Right forelimb (tissue), 1 donor: ENCODE results near the gene S100PBP.

Source experiments
- DNase-seq: peaks from one replicate; pipeline ENCODE4 v3.0.0-alpha.2; 2018

Gene S100PBP

GRCh38 chr1:32817159-32817814 is at the start of gene S100PBP, which contains the start of gene YARS1:
Gene S100PBP, plus strand, starts transcription at chr1:32817653. Its CDS starts 8,447 bp downstream, at chr1:32826100.
Gene YARS1, minus strand, starts transcription at chr1:32817358. Its CDS starts 114 bp downstream, at chr1:32817244.
- peak; percentile 100 for DNase-seq

GRCh38 chr1:32768110-32768850 is 49.2 kb upstream of the S100PBP start:
- no peak for DNase-seq

- DNase-seq: no peak
Measured at GRCh38 chr1:32769524-32770220, 47.8 kb upstream of the S100PBP start.

DNA sequence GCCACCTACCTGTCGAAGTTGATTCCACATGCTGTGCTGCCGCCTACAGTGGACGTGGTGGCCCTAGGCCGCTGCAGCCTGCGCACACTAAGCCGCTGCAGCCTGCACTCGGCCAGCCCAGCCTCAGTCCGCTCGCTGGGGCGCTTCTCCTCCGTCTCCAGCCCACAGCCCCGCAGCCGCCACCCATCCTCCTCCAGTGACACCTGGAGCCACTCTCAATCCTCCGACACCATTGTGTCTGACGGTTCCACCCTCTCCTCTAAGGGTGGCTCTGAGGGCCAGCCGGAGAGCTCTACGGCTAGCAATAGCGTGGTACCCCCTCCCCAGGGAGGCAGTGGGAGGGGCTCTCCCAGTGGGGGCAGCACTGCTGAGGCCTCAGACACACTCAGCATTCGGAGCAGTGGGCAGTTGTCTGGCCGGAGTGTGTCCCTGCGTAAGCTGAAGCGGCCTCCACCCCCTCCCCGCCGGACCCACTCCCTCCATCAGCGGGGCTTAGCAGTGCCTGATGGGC is 47.2 kb upstream of the S100PBP start:
- no peak for DNase-seq

GRCh38 chr1:32770741-32771548 is 46.5 kb upstream of the S100PBP start:
- DNase-seq: no peak

DNA sequence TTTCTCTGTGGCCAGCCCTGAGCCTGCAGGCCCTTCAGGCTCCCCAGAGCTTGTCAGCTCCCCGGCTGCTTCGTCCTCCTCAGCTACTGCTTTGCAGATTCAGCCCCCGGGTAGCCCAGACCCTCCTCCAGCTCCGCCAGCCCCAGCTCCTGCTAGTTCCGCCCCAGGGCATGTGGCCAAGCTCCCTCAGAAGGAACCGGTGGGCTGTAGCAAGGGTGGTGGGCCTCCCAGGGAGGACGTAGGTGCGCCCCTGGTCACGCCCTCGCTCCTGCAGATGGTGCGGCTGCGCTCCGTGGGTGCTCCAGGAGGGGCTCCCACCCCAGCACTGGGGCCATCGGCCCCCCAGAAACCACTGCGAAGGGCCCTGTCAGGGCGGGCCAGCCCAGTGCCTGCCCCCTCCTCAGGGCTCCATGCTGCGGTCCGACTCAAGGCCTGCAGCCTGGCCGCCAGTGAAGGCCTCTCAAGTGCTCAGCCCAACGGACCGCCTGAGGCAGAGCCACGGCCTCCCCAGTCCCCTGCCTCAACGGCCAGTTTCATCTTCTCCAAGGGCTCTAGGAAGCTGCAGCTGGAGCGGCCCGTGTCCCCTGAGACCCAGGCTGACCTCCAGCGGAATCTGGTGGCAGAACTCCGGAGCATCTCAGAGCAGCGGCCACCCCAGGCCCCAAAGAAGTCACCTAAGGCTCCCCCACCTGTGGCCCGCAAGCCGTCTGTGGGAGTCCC is 45.7 kb upstream of the S100PBP start:
- no peak for DNase-seq

- DNase-seq: no peak
Measured at GRCh38 chr1:32772281-32773017, 45.0 kb upstream of the S100PBP start.

- DNase-seq: peak; percentile 85
Measured at GRCh38 chr1:32773018-32773763, 44.3 kb upstream of the S100PBP start.

DNA sequence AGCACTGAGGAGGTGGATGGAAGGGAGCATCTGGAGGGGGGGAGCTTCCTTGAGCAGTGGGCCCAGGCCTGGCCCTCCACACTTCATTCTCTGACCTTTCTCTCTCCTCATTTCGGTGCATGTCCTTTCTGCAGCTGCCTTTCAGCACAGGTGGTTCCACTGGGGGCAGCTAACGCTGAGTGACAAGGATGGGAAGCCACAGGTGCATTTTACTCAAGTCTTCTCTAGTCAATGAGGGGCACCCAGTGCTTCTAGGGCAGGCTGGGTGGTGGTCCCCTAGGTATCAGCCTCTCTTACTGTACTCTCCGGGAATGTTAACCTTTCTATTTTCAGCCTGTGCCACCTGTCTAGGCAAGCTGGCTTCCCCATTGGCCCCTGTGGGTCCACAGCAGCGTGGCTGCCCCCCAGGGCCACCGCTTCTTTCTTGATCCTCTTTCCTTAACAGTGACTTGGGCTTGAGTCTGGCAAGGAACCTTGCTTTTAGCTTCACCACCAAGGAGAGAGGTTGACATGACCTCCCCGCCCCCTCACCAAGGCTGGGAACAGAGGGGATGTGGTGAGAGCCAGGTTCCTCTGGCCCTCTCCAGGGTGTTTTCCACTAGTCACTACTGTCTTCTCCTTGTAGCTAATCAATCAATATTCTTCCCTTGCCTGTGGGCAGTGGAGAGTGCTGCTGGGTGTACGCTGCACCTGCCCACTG is 43.5 kb upstream of the S100PBP start:
- DNase-seq: no peak

DNA sequence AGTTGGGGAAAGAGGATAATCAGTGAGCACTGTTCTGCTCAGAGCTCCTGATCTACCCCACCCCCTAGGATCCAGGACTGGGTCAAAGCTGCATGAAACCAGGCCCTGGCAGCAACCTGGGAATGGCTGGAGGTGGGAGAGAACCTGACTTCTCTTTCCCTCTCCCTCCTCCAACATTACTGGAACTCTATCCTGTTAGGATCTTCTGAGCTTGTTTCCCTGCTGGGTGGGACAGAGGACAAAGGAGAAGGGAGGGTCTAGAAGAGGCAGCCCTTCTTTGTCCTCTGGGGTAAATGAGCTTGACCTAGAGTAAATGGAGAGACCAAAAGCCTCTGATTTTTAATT is 43.0 kb upstream of the S100PBP start:
- DNase-seq: no peak

DNA sequence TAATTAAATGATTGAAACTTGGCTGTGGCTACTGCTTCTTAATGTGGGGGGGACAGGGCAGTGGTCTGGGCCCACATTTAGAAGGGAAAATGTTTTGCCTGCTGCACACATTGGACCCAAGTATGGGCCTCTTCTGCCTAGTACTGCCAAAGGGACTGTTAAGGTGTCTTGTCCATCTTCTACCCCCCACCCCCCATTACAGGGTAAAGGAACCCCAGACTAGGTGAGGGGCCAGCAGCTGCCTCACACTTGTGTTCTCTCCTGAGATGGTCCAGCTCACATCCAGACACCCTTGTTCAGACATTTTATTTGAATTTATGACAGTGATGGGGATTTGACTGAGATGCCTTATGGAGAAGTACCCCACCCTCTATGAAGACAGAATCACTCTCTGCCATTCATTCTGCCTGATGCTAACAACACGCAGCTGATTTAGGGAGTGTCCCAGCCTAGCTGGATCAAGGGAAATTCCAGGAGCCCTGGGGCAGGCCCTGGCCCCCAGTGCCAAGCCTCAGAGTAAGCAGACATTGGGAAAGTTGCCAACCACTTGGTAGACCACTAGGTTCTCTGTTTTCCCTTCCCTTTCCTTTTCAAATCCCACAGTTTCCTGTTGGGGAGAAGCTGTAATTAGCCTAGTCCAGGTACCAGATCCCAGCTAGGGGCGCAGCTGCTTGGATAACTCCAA is 42.4 kb upstream of the S100PBP start:
- DNase-seq: no peak

GRCh38 chr1:32775640-32776337 is 41.7 kb upstream of the S100PBP start:
- no peak for DNase-seq

GRCh38 chr1:32779242-32779641 is 38.2 kb upstream of the S100PBP start:
- DNase-seq: no peak

- DNase-seq: no peak
Measured at GRCh38 chr1:32780005-32780404, 37.4 kb upstream of the S100PBP start.

DNA sequence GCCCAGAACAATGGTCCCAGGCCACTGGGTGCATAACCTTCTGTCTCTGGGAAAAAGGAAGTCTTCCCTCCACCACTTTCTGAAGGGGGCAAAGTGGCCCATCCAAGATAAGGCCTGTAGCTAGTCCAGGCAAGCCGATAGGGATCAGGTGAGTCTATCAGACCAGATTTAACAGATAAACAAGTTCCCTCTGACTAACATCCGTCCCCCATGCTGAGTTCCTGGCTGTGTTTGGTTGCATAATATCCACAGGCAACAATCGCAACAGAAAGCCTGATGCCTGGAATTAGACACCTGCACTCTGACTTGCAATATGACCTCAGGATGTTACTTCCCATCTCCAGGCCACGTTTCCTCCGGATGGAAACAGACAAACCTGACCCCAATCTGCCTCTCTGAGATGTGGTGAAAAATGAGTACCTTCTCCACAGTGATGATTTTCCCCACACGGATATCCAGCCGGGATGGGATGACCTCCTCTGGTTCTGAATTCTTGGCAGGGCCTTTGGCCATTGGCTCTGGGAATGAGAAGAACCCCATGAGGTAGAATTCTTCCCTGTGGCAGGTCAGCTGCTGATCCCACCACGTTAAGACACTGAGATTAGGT is 36.7 kb upstream of the S100PBP start:
- DNase-seq: no peak

DNA sequence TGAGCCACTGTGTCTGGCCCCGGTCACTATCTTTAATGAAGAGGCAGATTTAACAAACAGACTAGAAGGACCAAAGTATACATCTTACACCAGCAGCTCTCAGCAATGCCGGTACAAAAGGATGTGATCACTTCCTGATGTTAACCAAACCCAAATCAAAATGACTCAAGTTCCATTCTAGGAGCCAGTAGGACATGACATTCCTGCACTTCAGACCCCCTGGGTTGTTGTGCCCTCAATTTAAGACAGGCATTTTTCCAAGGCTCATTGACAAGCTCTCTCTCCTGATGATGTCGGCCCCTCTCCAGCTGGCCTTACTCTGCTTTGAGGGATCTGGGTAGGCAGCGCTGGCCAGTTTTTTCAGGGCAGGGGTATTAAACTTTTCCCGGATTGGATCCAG is 35.4 kb upstream of the S100PBP start:
- no peak for DNase-seq

- no peak for DNase-seq
Measured at GRCh38 chr1:32783851-32784250, 33.6 kb upstream of the S100PBP start.

DNA sequence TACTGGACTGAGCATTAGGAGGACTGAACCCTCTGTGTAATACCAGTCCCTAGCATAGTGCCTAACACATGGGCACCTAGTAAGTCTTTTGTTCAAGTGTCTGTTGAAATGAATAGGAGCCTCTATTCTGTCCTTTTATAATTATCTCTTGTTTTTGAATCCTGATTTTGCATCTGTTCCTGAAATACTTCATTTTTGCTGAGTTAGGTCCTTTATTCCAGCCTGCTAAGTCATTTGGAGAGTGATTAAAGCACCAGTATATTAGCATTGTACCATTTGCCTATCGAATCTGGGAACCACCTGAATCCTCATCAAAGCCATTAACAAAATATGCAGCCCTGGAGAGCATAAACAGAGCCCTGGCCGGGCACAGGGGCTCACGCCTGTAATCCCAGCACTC is 32.6 kb upstream of the S100PBP start:
- no peak for DNase-seq
